GM12878 (cell line): Measurements from ENCODE around the gene GLB1L3. TPM values are rescaled to one million over a fixed set of nuclear protein-coding genes. Genes with fewer than 3 reads are reported as not detected.

Source experiments
- ATAC-seq: fragments of 200-7000 bp; cut with Tn5 transposase; 3 replicates; pipeline ENCODE4 v1.9.1; 2020; ENCODE audit warnings: mild to moderate bottlenecking, moderate library complexity
- BruUV-seq: library from RNA; stranded (reverse); fragments of 400-500 nt; replicated peaks from 2 replicates; lab custom pipeline; 2021; lab: Mats Ljungman, UMichigan
- CTCF ChIA-PET: fragments of 300-600 bp; sonication (Branson Sonifier 250); formaldehyde crosslinking; extraction: SDS; loops from one replicate; lab custom pipeline; 2021; ENCODE audit warnings: inconsistent platforms; lab: Yijun Ruan, JAX
- POLR2A ChIA-PET: fragments of 350-600 bp; formaldehyde crosslinking; extraction: SDS; loops from one replicate; lab custom pipeline; 2021; ENCODE audit warnings: inconsistent platforms; lab: Charles Lee
- RAD21 ChIA-PET: fragments of 300-600 bp; sonication (Branson Sonifier 250); formaldehyde crosslinking; loops from one replicate; lab custom pipeline; 2023; ENCODE audit warnings: antibody characterized with exemption; ENCODE audit not compliant: unreplicated experiment; lab: Charles Lee
- SMC1A ChIA-PET: fragments of 300-600 bp; sonication (Branson Sonifier 250); formaldehyde crosslinking; loops from one replicate; lab custom pipeline; 2023; ENCODE audit not compliant: unreplicated experiment, uncharacterized antibody; lab: Charles Lee
- DNase-seq: peaks from one replicate; pipeline ENCODE4 v3.0.0-alpha.2; 2011; ENCODE audit warnings: low read depth, low spot score
- FAIRE-seq: peaks from 3 replicates; lab custom pipeline; 2011; peaks lifted over from hg19 to GRCh38; lab: Jason Lieb, UNC
- H2AFZ ChIP-seq: 2 replicates; pipeline ENCODE4 v1.6.0; 2011; ENCODE audit warnings: low read depth, low read length, control low read depth; ENCODE audit not compliant: control insufficient read depth
- H3K27ac ChIP-seq: 2 replicates; pipeline ENCODE4 v1.5.1; 2011; ENCODE audit warnings: control low read depth; ENCODE audit not compliant: control insufficient read depth, insufficient read depth
- H3K27me3 ChIP-seq, 2 experiments: replicated peaks in 1 of 2; 2 replicates each; pipeline versions ENCODE4 v1.6.0 to v1.6.1; 2011; ENCODE audit warnings: low read length in 1 of 2; ENCODE audit not compliant: control insufficient read depth in 2 of 2, insufficient read depth in 2 of 2
- H3K36me3 ChIP-seq, 2 experiments: 2 replicates each; pipeline ENCODE4 v1.5.1; 2011; ENCODE audit warnings: low read length in 1 of 2; ENCODE audit not compliant: control insufficient read depth in 2 of 2, insufficient read depth in 2 of 2
- H3K4me1 ChIP-seq: 2 replicates; pipeline ENCODE4 v1.6.1; 2011; ENCODE audit warnings: mild to moderate bottlenecking, low read length, moderate library complexity, mixed read lengths; ENCODE audit not compliant: control insufficient read depth, insufficient read depth
- H3K4me2 ChIP-seq: 2 replicates; pipeline ENCODE4 v1.6.0; 2011; ENCODE audit warnings: control low read depth; ENCODE audit not compliant: control insufficient read depth, insufficient read depth
- H3K4me3 ChIP-seq: fragments of 200-600 bp; sonication (generic); 2 replicates; pipeline ENCODE4 v1.5.1; 2016
- H3K79me2 ChIP-seq: 2 replicates; pipeline ENCODE4 v1.6.0; 2011; ENCODE audit warnings: low read length; ENCODE audit not compliant: control insufficient read depth, insufficient read depth
- H3K9ac ChIP-seq: 2 replicates; pipeline ENCODE4 v1.8.0; 2011; ENCODE audit warnings: low read length, control low read depth, mixed read lengths; ENCODE audit not compliant: control insufficient read depth, insufficient read depth
- H3K9me3 ChIP-seq: replicated peaks from 3 replicates; pipeline ENCODE4 v1.5.1; 2011; ENCODE audit warnings: mild to moderate bottlenecking, low read length; ENCODE audit not compliant: control insufficient read depth, insufficient read depth
- H4K20me1 ChIP-seq: 2 replicates; pipeline ENCODE4 v1.6.0; 2011; ENCODE audit not compliant: control insufficient read depth, insufficient read depth
- BRCA1 ChIP-seq: IDR thresholded peaks from 2 replicates; pipeline ENCODE4 v1.6.1; 2011; ENCODE audit warnings: low read depth, low read length, improper control_type of control experiment
- CBFB ChIP-seq: IDR thresholded peaks from 2 replicates; pipeline ENCODE4 v1.6.1; 2016; ENCODE audit warnings: antibody characterized with exemption, low read depth
- ELK1 ChIP-seq: IDR thresholded peaks from 2 replicates; pipeline ENCODE4 v1.6.1; 2012; ENCODE audit warnings: low read depth, low read length, improper control_type of control experiment
- IKZF2 ChIP-seq, 2 experiments: fragments of 450-650 bp; IDR thresholded peaks; 2 replicates each; pipeline ENCODE4 v1.6.1; 2017; ENCODE audit warnings: mild to moderate bottlenecking in 2 of 2, moderate library complexity in 2 of 2
- RAD51 ChIP-seq: fragments of 450-650 bp; IDR thresholded peaks from 2 replicates; pipeline ENCODE4 v1.6.1; 2016; ENCODE audit warnings: moderate library complexity, mild to moderate bottlenecking, inconsistent platforms
- SREBF2 ChIP-seq: IDR thresholded peaks from 2 replicates; pipeline ENCODE4 v1.6.1; 2012; ENCODE audit warnings: mild to moderate bottlenecking, low read length
- ZBTB11 ChIP-seq: fragments of 450-650 bp; formaldehyde crosslinking; IDR thresholded peaks from 2 replicates; pipeline ENCODE4 v1.5.0; 2022; ENCODE audit warnings: mild to moderate bottlenecking, missing genetic modification characterization
- WGBS: methylation state at CpG from one replicate; pipeline ENCODE4 v1.1.6; 2016; ENCODE audit warnings: low lambda C conversion rate; ENCODE audit not compliant: insufficient replicate concordance, insufficient coverage; ENCODE audit errors: missing lambda C conversion rate; 5-methylcytosine and 5-hydroxymethylcytosine counted together
- in situ Hi-C: fragments of 300-500 bp; cut with MboI; formaldehyde crosslinking; loops from 9 replicates; pipeline ENCODE4 v1.14.3; 2018; ENCODE audit warnings: mixed read lengths
- intact Hi-C: fragments of 100-400 bp; cut with micrococcal nuclease; formaldehyde crosslinking; loops from one replicate; pipeline ENCODE4 v1.14.2; 2022; ENCODE audit not compliant: unreplicated experiment
- polyA plus RNA-seq, 11 experiments: library from polyadenylated mRNA; depleted of rRNA in 4 of 11; unstranded in 6 of 11; stranded (reverse) in 5 of 11; fragments of >200 nt; fragmentation: Nextera tagmentation in 4 of 11; fragmentation: Illumina TruSeq in 1 of 11; extraction: Ambion mirVana in 4 of 11; extraction: Trizol in 1 of 11; gene quantifications; 1 replicate in 1 of 11; 2 replicates in 10 of 11; pipeline versions ENCODE4 v1.2.1 to v1.2.3, GENCODE V29; 2011 to 2016; ENCODE audit warnings: inconsistent platforms in 2 of 11, missing spikeins in 2 of 11, low read depth in 1 of 11
- total RNA-seq, 4 experiments: library from RNA; depleted of rRNA in 3 of 4; stranded (reverse); fragments of >200 nt in 3 of 4; fragmentation: Illumina TruSeq in 1 of 4; extraction: Trizol in 1 of 4; gene quantifications; 2 replicates each; pipeline versions ENCODE4 v1.2.1 to v1.2.3, GENCODE V29; 2013 to 2021
- TF ChIP-seq, protein P1 (sequence below): fragments of 450-650 bp; IDR thresholded peaks from 2 replicates; pipeline ENCODE4 v1.6.1; 2017; ENCODE audit warnings: borderline replicate concordance
- TF ChIP-seq, protein P2 (sequence below): IDR thresholded peaks from 2 replicates; pipeline ENCODE4 v1.6.1; 2011; ENCODE audit warnings: mild to moderate bottlenecking, low read depth, low read length, moderate library complexity; ENCODE audit not compliant: insufficient replicate concordance

GLB1L3 gene
- total and polyA plus RNA-seq, 10 of the 15 experiments (the other 5 are each of a cell fraction or from before 2014, with no cell fraction given) = 0.53 to 2.9 (median 1.9) TPM; not detected in 1

- TF ChIP-seq ZBTB11 (CRISPR knock-in tag) (no peak), SREBF2 (no peak)
- TF ChIP-seq, protein P1, sequence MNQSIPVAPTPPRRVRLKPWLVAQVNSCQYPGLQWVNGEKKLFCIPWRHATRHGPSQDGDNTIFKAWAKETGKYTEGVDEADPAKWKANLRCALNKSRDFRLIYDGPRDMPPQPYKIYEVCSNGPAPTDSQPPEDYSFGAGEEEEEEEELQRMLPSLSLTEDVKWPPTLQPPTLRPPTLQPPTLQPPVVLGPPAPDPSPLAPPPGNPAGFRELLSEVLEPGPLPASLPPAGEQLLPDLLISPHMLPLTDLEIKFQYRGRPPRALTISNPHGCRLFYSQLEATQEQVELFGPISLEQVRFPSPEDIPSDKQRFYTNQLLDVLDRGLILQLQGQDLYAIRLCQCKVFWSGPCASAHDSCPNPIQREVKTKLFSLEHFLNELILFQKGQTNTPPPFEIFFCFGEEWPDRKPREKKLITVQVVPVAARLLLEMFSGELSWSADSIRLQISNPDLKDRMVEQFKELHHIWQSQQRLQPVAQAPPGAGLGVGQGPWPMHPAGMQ = no peak
- TF ChIP-seq, all 136 proteins: peak for 0
These were observed 12.3 kb downstream of the GLB1L3 start (continued) for GRCh38 chr11:134288486-134288885.

- ChIA-PET CTCF (no interaction called here), RAD21 (no interaction called here), POLR2A (no interaction called here), SMC1A (no interaction called here)
- WGBS = 21% methylated on average over 4 of the region's 4 CpGs
- Histone ChIP-seq H2AFZ (no peak overlapping the region), H3K4me2 (no peak overlapping the region), H4K20me1 (no peaks in the 10 kb centered on the region), H3K36me3 (no peaks in the 10 kb centered on the region), H3K9ac (no peak overlapping the region), H3K27me3 (peaks cover 0 to 2% of the 10 kb centered on the region in 2 experiments; a peak in 1 of 4 replicates), H3K4me1 (no peaks in the 10 kb centered on the region), H3K9me3 (no peaks in the 10 kb centered on the region), H3K27ac (no peak overlapping the region), H3K79me2 (no peaks in the 10 kb centered on the region), H3K4me3 (no peak overlapping the region)
- no TSS peak for BruUV-seq
- no peak for DNase-seq
- no peak for FAIRE-seq
- ATAC-seq = no peak
- intact Hi-C loops = no loop called here
- TF ChIP-seq IKZF2 (IDR thresholded peaks at IDR 0.05) (no peak), BRCA1 (no peak), CBFB (no peak), RAD51 (no peak), ELK1 (no peak)
- TF ChIP-seq, protein P2, sequence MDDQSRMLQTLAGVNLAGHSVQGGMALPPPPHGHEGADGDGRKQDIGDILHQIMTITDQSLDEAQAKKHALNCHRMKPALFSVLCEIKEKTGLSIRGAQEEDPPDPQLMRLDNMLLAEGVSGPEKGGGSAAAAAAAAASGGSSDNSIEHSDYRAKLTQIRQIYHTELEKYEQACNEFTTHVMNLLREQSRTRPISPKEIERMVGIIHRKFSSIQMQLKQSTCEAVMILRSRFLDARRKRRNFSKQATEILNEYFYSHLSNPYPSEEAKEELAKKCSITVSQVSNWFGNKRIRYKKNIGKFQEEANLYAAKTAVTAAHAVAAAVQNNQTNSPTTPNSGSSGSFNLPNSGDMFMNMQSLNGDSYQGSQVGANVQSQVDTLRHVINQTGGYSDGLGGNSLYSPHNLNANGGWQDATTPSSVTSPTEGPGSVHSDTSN = no peak
- in situ Hi-C loops = no loop called here
These were observed 13.0 kb downstream of the GLB1L3 start for GRCh38 chr11:134289167-134289566.
